PFSK-1 (cell line): Measurements from ENCODE around the gene FAHD1.

Experiments
- FOXP2 ChIP-seq: optimal IDR thresholded peaks from 2 replicates; pipeline ENCODE3; 2011; ENCODE audit warnings: borderline replicate concordance, control low read depth, inconsistent platforms; ENCODE audit not compliant: insufficient read depth; ENCODE audit errors: extremely low read length, extremely low read depth
- POLR2AphosphoS5 ChIP-seq: IDR thresholded peaks from 2 replicates; pipeline ENCODE4 v1.6.1; 2012; ENCODE audit warnings: low read depth, mild to moderate bottlenecking, control low read depth, low read length, moderate library complexity
- SIN3A ChIP-seq: IDR thresholded peaks from 2 replicates; pipeline ENCODE4 v1.6.1; 2012; ENCODE audit warnings: mild to moderate bottlenecking, low read length, moderate library complexity, borderline replicate concordance; ENCODE audit not compliant: insufficient read depth
- TAF1 ChIP-seq: IDR thresholded peaks from 2 replicates; pipeline ENCODE4 v1.6.1; 2012; ENCODE audit warnings: low read length, control low read depth, borderline replicate concordance; ENCODE audit not compliant: insufficient read depth
- TF ChIP-seq, protein P1 (sequence below), 2 experiments: IDR thresholded peaks; 2 replicates each; pipeline versions ENCODE4 v1.6.1 to v1.8.0; 2011 to 2012; ENCODE audit warnings: low read depth in 2 of 2, low read length in 2 of 2, control low read depth in 1 of 2, inconsistent platforms in 1 of 2, mild to moderate bottlenecking in 1 of 2, moderate library complexity in 1 of 2; ENCODE audit not compliant: insufficient read depth in 1 of 2

FAHD1 gene

DNA sequence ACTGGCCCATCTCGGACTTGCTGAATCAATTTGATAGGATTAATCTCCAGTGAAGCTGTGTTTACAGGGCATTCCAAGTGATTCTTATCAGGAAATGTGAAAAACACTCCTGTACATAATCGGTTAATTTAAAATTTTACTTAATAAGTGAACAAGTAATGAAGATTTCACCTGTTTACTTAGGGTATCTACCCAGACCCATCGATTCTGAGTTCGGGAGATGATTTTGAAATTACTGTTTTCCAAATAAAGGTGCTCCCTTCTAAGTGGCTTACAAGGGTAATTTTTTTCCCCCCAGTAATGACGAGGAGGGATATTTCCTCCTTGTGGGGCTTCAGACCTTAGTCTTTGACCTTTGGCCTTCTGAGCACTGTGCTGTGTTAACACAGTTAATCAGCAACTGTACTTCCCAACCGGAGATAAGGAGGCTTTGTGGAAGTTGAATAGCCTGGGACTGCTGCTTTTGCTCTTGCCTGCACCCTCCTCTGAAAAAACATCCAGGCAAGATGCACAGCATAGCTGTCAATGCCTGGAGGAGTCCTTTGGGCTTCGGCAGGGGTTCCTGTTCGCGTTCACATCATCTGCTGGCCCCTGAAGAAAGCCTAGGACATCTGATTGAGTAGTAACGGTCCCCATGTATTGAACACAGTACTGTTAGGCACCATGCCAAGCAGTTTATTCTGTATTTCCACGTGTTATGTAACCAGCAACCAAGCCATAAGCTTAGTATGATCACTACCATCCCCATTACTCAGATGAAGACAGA lies 1.8 kb downstream of the FAHD1 start:
- TF ChIP-seq TAF1: no peak
- TF ChIP-seq SIN3A: no peak
- TF ChIP-seq, protein P1, sequence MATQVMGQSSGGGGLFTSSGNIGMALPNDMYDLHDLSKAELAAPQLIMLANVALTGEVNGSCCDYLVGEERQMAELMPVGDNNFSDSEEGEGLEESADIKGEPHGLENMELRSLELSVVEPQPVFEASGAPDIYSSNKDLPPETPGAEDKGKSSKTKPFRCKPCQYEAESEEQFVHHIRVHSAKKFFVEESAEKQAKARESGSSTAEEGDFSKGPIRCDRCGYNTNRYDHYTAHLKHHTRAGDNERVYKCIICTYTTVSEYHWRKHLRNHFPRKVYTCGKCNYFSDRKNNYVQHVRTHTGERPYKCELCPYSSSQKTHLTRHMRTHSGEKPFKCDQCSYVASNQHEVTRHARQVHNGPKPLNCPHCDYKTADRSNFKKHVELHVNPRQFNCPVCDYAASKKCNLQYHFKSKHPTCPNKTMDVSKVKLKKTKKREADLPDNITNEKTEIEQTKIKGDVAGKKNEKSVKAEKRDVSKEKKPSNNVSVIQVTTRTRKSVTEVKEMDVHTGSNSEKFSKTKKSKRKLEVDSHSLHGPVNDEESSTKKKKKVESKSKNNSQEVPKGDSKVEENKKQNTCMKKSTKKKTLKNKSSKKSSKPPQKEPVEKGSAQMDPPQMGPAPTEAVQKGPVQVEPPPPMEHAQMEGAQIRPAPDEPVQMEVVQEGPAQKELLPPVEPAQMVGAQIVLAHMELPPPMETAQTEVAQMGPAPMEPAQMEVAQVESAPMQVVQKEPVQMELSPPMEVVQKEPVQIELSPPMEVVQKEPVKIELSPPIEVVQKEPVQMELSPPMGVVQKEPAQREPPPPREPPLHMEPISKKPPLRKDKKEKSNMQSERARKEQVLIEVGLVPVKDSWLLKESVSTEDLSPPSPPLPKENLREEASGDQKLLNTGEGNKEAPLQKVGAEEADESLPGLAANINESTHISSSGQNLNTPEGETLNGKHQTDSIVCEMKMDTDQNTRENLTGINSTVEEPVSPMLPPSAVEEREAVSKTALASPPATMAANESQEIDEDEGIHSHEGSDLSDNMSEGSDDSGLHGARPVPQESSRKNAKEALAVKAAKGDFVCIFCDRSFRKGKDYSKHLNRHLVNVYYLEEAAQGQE (IDR thresholded peaks at IDR 0.05; ENCODE audit: insufficient read depth in 1 of 2, low read depth in 2 of 2, low read length in 2 of 2): no peak
- no peak for TF ChIP-seq POLR2AphosphoS5
- TF ChIP-seq FOXP2: no peak

DNA sequence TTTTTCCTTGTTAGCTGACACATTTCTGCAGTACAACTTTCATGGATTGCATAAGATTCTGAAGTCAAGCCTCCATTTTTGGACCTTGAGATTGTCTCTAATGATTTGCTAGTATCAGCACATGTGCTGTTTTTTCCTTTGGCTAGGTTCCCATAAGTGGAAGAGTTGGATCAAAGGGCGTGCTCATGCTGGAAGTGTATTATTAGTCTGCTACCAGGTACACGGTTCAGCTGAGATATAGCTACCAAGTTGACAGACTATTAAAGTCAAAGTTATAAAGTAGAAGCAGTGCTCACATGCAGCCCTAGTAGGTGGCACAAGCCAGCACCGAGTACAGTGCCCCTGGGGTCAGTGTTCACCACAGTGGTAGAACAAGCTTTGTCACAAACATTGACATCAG lies 3.2 kb downstream of the FAHD1 start:
- no peak for TF ChIP-seq POLR2AphosphoS5

DNA sequence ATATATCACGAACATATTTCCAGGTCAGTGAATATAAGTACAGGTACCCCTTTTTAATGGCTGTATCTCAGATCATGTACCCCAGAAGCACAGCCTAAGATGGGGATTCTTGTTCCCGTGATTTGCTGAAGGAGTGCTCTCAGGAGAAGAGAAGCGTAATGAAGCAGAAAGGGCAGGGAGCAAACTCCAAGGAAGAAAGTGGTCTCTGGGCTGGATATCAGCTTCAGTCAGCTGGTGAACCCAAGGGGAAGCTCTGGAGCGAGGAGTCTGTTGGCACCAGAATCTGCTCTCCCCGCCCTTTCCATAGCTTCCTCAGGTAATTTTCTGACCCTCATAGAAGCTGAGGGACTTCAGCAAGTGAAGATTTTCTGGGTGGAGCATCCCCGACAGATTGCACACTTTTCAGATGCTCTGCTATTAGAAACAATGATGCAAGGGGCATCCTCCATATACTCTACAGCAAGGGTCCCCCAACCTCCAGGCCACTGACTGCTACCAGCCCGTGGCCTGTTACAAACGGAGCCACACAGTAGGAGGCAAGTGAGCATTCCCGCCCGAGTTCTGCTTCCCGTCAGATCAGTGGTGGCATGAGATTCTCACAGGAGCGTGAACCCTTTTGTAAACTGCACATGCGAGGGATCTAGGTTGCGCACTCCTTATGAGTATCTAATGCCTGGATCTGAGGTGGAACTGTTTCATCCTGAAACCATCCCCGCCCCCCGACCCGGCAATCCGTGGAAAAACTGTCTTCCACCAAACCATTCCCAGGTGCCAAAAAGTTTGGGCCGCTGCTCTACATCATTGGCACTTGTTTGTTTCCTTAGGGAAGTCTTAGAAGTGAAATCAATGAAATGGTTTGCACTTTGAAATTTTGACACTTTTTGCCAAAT lies 4.4 kb downstream of the FAHD1 start:
- TF ChIP-seq TAF1: no peak
- TF ChIP-seq POLR2AphosphoS5: no peak
- TF ChIP-seq, protein P1 (IDR thresholded peaks at IDR 0.05; ENCODE audit: insufficient read depth in 1 of 2, low read depth in 2 of 2, low read length in 2 of 2): no peak
- TF ChIP-seq FOXP2: no peak
- no peak for TF ChIP-seq SIN3A

DNA sequence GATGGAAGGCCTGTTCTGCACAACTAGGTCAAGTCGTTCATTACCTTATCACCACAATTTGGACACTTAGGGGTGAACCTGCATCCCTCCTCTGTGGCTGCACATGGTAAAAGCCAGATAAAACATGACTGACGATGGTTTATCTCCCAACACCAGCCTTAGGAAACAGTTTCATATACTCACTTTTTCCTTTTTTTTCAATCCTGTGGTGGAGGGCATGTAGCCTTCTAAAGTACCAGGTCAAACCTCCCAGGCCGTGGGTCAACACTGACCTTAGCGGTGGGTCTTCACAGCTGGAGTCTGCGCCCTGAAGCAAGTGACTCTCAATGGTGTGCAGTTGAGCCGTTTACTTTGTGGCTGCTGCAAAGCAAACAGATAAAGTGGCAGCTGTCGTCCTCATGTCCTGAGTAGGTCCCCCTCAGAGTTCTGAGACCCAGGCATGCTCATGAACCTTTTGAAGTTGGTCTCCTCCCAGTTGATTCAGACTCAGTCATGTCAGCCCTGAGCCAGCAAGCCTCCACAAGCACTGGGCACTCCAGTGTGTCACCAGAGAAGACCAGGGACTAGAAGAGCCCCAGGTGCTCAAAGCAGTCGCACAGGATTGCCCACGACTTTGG lies 5.9 kb downstream of the FAHD1 start:
- TF ChIP-seq TAF1: no peak
- TF ChIP-seq POLR2AphosphoS5: no peak
- TF ChIP-seq FOXP2: no peak
- no peak for TF ChIP-seq SIN3A
- TF ChIP-seq, protein P1 (IDR thresholded peaks at IDR 0.05; ENCODE audit: insufficient read depth in 1 of 2, low read depth in 2 of 2, low read length in 2 of 2): no peak

DNA sequence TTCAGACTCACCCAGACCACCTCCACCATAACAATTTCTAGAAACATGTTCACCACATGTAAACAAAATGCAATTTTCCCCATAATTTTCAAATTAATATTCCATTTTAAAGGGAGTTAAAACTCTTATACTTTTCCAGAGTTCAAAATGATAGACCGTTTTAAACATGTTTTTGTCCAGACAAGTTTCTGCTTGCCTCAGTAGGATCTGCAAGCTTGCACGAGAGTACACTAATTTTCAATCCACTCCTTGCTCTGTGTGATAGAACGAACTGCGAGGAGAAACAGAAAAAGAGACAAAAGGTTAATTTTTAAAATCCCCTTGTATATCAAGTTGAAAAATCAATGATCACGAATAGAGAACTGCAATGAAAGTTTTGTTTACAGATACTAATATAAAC lies 7.1 kb downstream of the FAHD1 start:
- TF ChIP-seq POLR2AphosphoS5: no peak
- no peak for TF ChIP-seq SIN3A
- no peak for TF ChIP-seq TAF1
- TF ChIP-seq, protein P1 (IDR thresholded peaks at IDR 0.05; ENCODE audit: insufficient read depth in 1 of 2, low read depth in 2 of 2, low read length in 2 of 2): no peak
- TF ChIP-seq FOXP2: no peak
